Measurements from ENCODE around the gene PDE6B. TPM values are rescaled to one million over a fixed set of nuclear protein-coding genes. Genes with fewer than 3 reads are reported as not detected.

PDE6B gene
- total and polyA plus RNA-seq, 2 of the 13 experiments (the other 11 are each of a cell fraction or from before 2014, with no cell fraction given) = 0.38 to 0.40 TPM

- H3K4me3 ChIP-seq (replicated peaks in 1 of 3; ENCODE audit: insufficient read depth in 1 of 3, low read depth in 2 of 3, low read length in 3 of 3) = no peak overlapping the region
- no peaks in the 10 kb centered on the region for H3K79me2 ChIP-seq (ENCODE audit: insufficient read depth, low read length)
- no peaks in the 10 kb centered on the region for H3K36me3 ChIP-seq (replicated peaks in 1 of 2; ENCODE audit: control insufficient read depth in 1 of 2, insufficient read depth in 2 of 2, low read length in 2 of 2)
- H3K27me3 ChIP-seq (ENCODE audit: control insufficient read depth in 1 of 2, insufficient read depth in 2 of 2, low read length in 2 of 2) = peaks cover 10 to 56% of the 10 kb centered on the region in 2 experiments; a peak in 4 of 5 replicates
- H3K9ac ChIP-seq (ENCODE audit: insufficient read depth, low read depth, low read length) = no peak overlapping the region
- intact Hi-C loops (cut with micrococcal nuclease; ENCODE audit: unreplicated experiment) = no loop called here
- CTCF ChIA-PET (ENCODE audit: low intra/inter-chr PET ratio, low total read pairs) = no interaction called here
- no peak overlapping the region for H3K27ac ChIP-seq (ENCODE audit: extremely low read length, insufficient read depth, low read length)
- POLR2A ChIA-PET = no interaction called here
- no TSS peak for BruUV-seq (replicated peaks)
- FAIRE-seq = no peak
- DNase-seq (ENCODE audit: low spot score) = no peak
- H3K4me1 ChIP-seq (ENCODE audit: insufficient read depth, low read length) = peaks cover 8% of the 10 kb centered on the region
- no peak overlapping the region for H2AFZ ChIP-seq (ENCODE audit: low read length)
- H4K20me1 ChIP-seq (ENCODE audit: insufficient read depth, low read length) = no peaks in the 10 kb centered on the region
- 44% methylated on average over 19 of the region's 23 CpGs for WGBS (ENCODE audit: low lambda C conversion rate)
- no peak overlapping the region for H3K4me2 ChIP-seq (ENCODE audit: low read depth, low read length)
- in situ Hi-C loops (cut with HindIII; ENCODE audit: extremely low pct_ligation_motif_present, low pct_unique_long_range_greater_than_20kb) = no loop called here
- no peaks in the 10 kb centered on the region for H3K9me3 ChIP-seq (ENCODE audit: low read length)
- TF ChIP-seq HNRNPL (IDR thresholded peaks at IDR 0.05; ENCODE audit: low read depth, low read length) = no peak
- no peak for TF ChIP-seq ZNF563 (CRISPR knock-in tag; IDR thresholded peaks at IDR 0.05)
- TF ChIP-seq ZSCAN12 (CRISPR knock-in tag; IDR thresholded peaks at IDR 0.05) = no peak
- no peak for TF ChIP-seq FOSL2 (CRISPR knock-in tag; IDR thresholded peaks at IDR 0.05)
- no peak for TF ChIP-seq FIP1L1 (IDR thresholded peaks at IDR 0.05; ENCODE audit: borderline replicate concordance, insufficient read depth, low read depth, low read length)
- TF ChIP-seq ZSCAN25 (CRISPR knock-in tag; IDR thresholded peaks at IDR 0.05) = no peak
- TF ChIP-seq GATAD2A (CRISPR knock-in tag; IDR thresholded peaks at IDR 0.05) = no peak
- no peak for TF ChIP-seq TOE1 (CRISPR knock-in tag; IDR thresholded peaks at IDR 0.05)
- TF ChIP-seq ZNF841 (CRISPR knock-in tag; IDR thresholded peaks at IDR 0.05; ENCODE audit: borderline replicate concordance) = no peak
- TF ChIP-seq SCMH1 (CRISPR knock-in tag; IDR thresholded peaks at IDR 0.05; ENCODE audit: borderline replicate concordance) = no peak
- TF ChIP-seq, protein P1, sequence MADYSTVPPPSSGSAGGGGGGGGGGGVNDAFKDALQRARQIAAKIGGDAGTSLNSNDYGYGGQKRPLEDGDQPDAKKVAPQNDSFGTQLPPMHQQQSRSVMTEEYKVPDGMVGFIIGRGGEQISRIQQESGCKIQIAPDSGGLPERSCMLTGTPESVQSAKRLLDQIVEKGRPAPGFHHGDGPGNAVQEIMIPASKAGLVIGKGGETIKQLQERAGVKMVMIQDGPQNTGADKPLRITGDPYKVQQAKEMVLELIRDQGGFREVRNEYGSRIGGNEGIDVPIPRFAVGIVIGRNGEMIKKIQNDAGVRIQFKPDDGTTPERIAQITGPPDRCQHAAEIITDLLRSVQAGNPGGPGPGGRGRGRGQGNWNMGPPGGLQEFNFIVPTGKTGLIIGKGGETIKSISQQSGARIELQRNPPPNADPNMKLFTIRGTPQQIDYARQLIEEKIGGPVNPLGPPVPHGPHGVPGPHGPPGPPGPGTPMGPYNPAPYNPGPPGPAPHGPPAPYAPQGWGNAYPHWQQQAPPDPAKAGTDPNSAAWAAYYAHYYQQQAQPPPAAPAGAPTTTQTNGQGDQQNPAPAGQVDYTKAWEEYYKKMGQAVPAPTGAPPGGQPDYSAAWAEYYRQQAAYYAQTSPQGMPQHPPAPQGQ (CRISPR knock-in tag; IDR thresholded peaks at IDR 0.05; ENCODE audit: borderline replicate concordance) = no peak
- TF ChIP-seq ATRX (CRISPR knock-in tag; IDR thresholded peaks at IDR 0.05; ENCODE audit: borderline replicate concordance) = no peak
- TF ChIP-seq JUN (CRISPR knock-in tag; IDR thresholded peaks at IDR 0.05) = no peak
- no peak for TF ChIP-seq MBD4 (IDR thresholded peaks at IDR 0.05; ENCODE audit: borderline replicate concordance, low read length)
- no peak for TF ChIP-seq GABPA (IDR thresholded peaks at IDR 0.05; ENCODE audit: low read depth, low read length)
- TF ChIP-seq GABPA (CRISPR knock-in tag; IDR thresholded peaks at IDR 0.05; ENCODE audit: low read depth) = no peak
- TF ChIP-seq ZNF142 (CRISPR knock-in tag; IDR thresholded peaks at IDR 0.05) = no peak
- ATAC-seq = no peak
These were observed 9.2 kb downstream of the PDE6B start for GRCh38 chr4:634599-634985.
